PC-3 (cell line): ENCODE data around the gene ATP6V1E1. TPM values are rescaled to one million over a fixed set of nuclear protein-coding genes. Genes with fewer than 3 reads are reported as not detected.

ENCODE experiments used
- ATAC-seq: fragments of 200-7000 bp; cut with Tn5 transposase; 2 replicates; pipeline ENCODE4 v1.9.1; 2020; ENCODE audit warnings: mild to moderate bottlenecking, moderate library complexity
- BruUV-seq: library from RNA; stranded (reverse); fragments of 400-500 nt; replicated peaks from 2 replicates; lab custom pipeline; 2021; lab: Mats Ljungman, UMichigan
- CTCF ChIA-PET: fragments of 300-600 bp; sonication (Branson Sonifier 250); formaldehyde crosslinking; loops from one replicate; lab custom pipeline; 2022; ENCODE audit warnings: antibody characterized with exemption; lab: Charles Lee
- POLR2A ChIA-PET: fragments of 300-600 bp; sonication (Branson Sonifier 250); formaldehyde crosslinking; loops from one replicate; lab custom pipeline; 2022; ENCODE audit warnings: antibody characterized with exemption; ENCODE audit not compliant: unreplicated experiment; lab: Charles Lee
- DNase-seq: peaks from one replicate; pipeline ENCODE4 v3.0.0-alpha.2; 2015
- H2AFZ ChIP-seq: fragments of 300-600 bp; sonication (generic); 2 replicates; pipeline ENCODE4 v1.6.0; 2016; ENCODE audit warnings: antibody characterized with exemption, low read length
- H3F3A ChIP-seq: fragments of 300-600 bp; sonication (generic); one replicate; pipeline ENCODE4 v1.6.0; 2017; ENCODE audit warnings: antibody characterized with exemption, low read length, control low read depth, mild to moderate bottlenecking; ENCODE audit not compliant: unreplicated experiment
- H3K27ac ChIP-seq: fragments of 300-600 bp; sonication (generic); 2 replicates; pipeline ENCODE4 v1.5.1; 2016; ENCODE audit warnings: mild to moderate bottlenecking, low read length
- H3K27me3 ChIP-seq: fragments of 300-600 bp; sonication (generic); 2 replicates; pipeline ENCODE4 v1.6.1; 2016; ENCODE audit warnings: low read length, mixed read lengths
- H3K36me3 ChIP-seq: fragments of 300-600 bp; sonication (generic); 2 replicates; pipeline ENCODE4 v1.6.1; 2016; ENCODE audit warnings: low read depth, mixed run types, low read length, mixed read lengths
- H3K4me1 ChIP-seq: fragments of 300-600 bp; sonication (generic); 2 replicates; pipeline ENCODE4 v1.5.1; 2016; ENCODE audit warnings: low read length; ENCODE audit not compliant: insufficient read depth
- H3K4me2 ChIP-seq: fragments of 300-600 bp; sonication (generic); 2 replicates; pipeline ENCODE4 v1.6.0; 2016; ENCODE audit warnings: low read length
- H3K4me3 ChIP-seq: fragments of 300-600 bp; sonication (generic); 2 replicates; pipeline ENCODE4 v1.5.1; 2016; ENCODE audit warnings: mild to moderate bottlenecking, low read length, mixed read lengths
- H3K79me2 ChIP-seq: fragments of 300-600 bp; sonication (generic); 2 replicates; pipeline ENCODE4 v1.6.1; 2017; ENCODE audit warnings: low read length, mixed read lengths
- H3K9ac ChIP-seq: fragments of 300-600 bp; sonication (generic); 2 replicates; pipeline ENCODE4 v1.6.0; 2016; ENCODE audit warnings: mild to moderate bottlenecking, low read length
- H3K9me2 ChIP-seq: fragments of 300-600 bp; sonication (generic); replicated peaks from 2 replicates; pipeline ENCODE4 v1.6.1; 2016; ENCODE audit warnings: mixed run types, low read length, mixed read lengths
- H3K9me3 ChIP-seq: fragments of 300-600 bp; sonication (generic); 2 replicates; pipeline ENCODE4 v1.6.1; 2016; ENCODE audit warnings: low read length, mixed read lengths
- H4K20me1 ChIP-seq: fragments of 300-600 bp; sonication (generic); 2 replicates; pipeline ENCODE4 v1.6.1; 2016; ENCODE audit warnings: low read length, mixed read lengths
- CTCF ChIP-seq: fragments of 300-600 bp; sonication (generic); conservative IDR thresholded peaks from 2 replicates; pipeline ENCODE4 v1.5.1; 2017; ENCODE audit warnings: antibody characterized with exemption, low read depth, mild to moderate bottlenecking, low read length
- EZH2 ChIP-seq: fragments of 300-600 bp; sonication (generic); IDR thresholded peaks from one replicate; pipeline ENCODE4 v1.6.1; 2017; ENCODE audit warnings: antibody characterized with exemption, mild to moderate bottlenecking, low read length; ENCODE audit not compliant: unreplicated experiment
- EZH2phosphoT487 ChIP-seq: fragments of 300-600 bp; sonication (generic); IDR thresholded peaks from 2 replicates; pipeline ENCODE4 v1.6.1; 2018; ENCODE audit warnings: mild to moderate bottlenecking, antibody characterized with exemption, low read length, borderline replicate concordance
- intact Hi-C: fragments of 100-400 bp; cut with micrococcal nuclease; formaldehyde crosslinking; loops from 2 replicates; pipeline ENCODE4 v1.9.0; 2023
- total RNA-seq: library from RNA; depleted of rRNA; stranded (reverse); fragments of >200 nt; gene quantifications from 2 replicates; pipeline ENCODE4 v1.2.3, GENCODE V29; 2014

The ATP6V1E1 gene
- total RNA-seq, 1 experiment from 2014 or later: 89.9 TPM

GRCh38 chr22:17656870-17657395 lies 28.4 kb upstream of the ATP6V1E1 start:
- Histone ChIP-seq H3F3A (no peaks in the 10 kb centered on the region), H3K9me2 (no peaks in the 10 kb centered on the region), H3K4me3 (no peak overlapping the region), H2AFZ (no peak overlapping the region), H3K4me1 (no peaks in the 10 kb centered on the region), H3K27ac (no peak overlapping the region), H4K20me1 (no peaks in the 10 kb centered on the region), H3K9me3 (no peaks in the 10 kb centered on the region), H3K79me2 (no peaks in the 10 kb centered on the region), H3K27me3 (no peaks in the 10 kb centered on the region), H3K4me2 (no peak overlapping the region), H3K36me3 (peaks cover 5% of the 10 kb centered on the region; the same call in 1 of the 2 replicates), H3K9ac (no peak overlapping the region)
- BruUV-seq: TSS peak; percentile 25
- TF ChIP-seq EZH2phosphoT487 (no peak), EZH2 (no peak), CTCF (no peak)
- CTCF ChIA-PET: interaction anchor here (0.7 kb wide), 1 partner anchor 18 kb away, joined by 3 read pairs; no protein-coding TSS in a partner anchor
- intact Hi-C loops: no loop called here
- DNase-seq (no peak), ATAC-seq (no peak)
- POLR2A ChIA-PET: no interaction called here

GRCh38 chr22:17655289-17655688 lies 26.7 kb upstream of the ATP6V1E1 start:
- TF ChIP-seq CTCF (no peak), EZH2phosphoT487 (no peak), EZH2 (no peak)
- Histone ChIP-seq H3K4me3 (no peak overlapping the region), H3K36me3 (peaks cover 4% of the 10 kb centered on the region; the same call in 1 of the 2 replicates), H3F3A (no peaks in the 10 kb centered on the region), H3K27ac (no peak overlapping the region), H3K9ac (no peak overlapping the region), H3K4me2 (no peak overlapping the region), H3K4me1 (no peaks in the 10 kb centered on the region), H3K9me3 (no peaks in the 10 kb centered on the region), H3K9me2 (no peaks in the 10 kb centered on the region), H4K20me1 (no peaks in the 10 kb centered on the region), H3K27me3 (no peaks in the 10 kb centered on the region), H2AFZ (no peak overlapping the region), H3K79me2 (no peaks in the 10 kb centered on the region)
- ATAC-seq: no peak
- POLR2A ChIA-PET: no interaction called here
- CTCF ChIA-PET: no interaction called here
- no TSS peak for BruUV-seq
- intact Hi-C loops: no loop called here
- DNase-seq: no peak

GRCh38 chr22:17648569-17648968 lies 20.0 kb upstream of the ATP6V1E1 start:
- TF ChIP-seq EZH2 (no peak), CTCF (no peak), EZH2phosphoT487 (no peak)
- no TSS peak for BruUV-seq
- no peaks in the 10 kb centered on the region for H3F3A ChIP-seq

More at GRCh38 chr22:17648569-17648968, 20.0 kb upstream of the ATP6V1E1 start:
- no peaks in the 10 kb centered on the region for H3K9me2 ChIP-seq
- H3K4me3 ChIP-seq: no peak overlapping the region
- no peak for ATAC-seq
- no peak overlapping the region for H3K4me2 ChIP-seq
- H3K27me3 ChIP-seq: no peaks in the 10 kb centered on the region
- no peaks in the 10 kb centered on the region for H3K36me3 ChIP-seq
- H3K79me2 ChIP-seq: peaks cover 3% of the 10 kb centered on the region; the same call in 1 of the 2 replicates
- H4K20me1 ChIP-seq: no peaks in the 10 kb centered on the region
- DNase-seq: no peak
- H2AFZ ChIP-seq: no peak overlapping the region
- no peak overlapping the region for H3K27ac ChIP-seq
- H3K9me3 ChIP-seq: no peaks in the 10 kb centered on the region
- no peaks in the 10 kb centered on the region for H3K4me1 ChIP-seq
- intact Hi-C loops: no loop called here
- ChIA-PET POLR2A (no interaction called here), CTCF (no interaction called here)
- H3K9ac ChIP-seq: no peak overlapping the region
